NCI-H524 treated with DMSO at 0.1 percent for 48 hours (cell line): ENCODE measurements around the gene DIP2B.

Experiments used
- DNase-seq: peaks from one replicate; lab custom pipeline; 2025; lab: John Stamatoyannopoulos, UW

The DIP2B gene

DNA sequence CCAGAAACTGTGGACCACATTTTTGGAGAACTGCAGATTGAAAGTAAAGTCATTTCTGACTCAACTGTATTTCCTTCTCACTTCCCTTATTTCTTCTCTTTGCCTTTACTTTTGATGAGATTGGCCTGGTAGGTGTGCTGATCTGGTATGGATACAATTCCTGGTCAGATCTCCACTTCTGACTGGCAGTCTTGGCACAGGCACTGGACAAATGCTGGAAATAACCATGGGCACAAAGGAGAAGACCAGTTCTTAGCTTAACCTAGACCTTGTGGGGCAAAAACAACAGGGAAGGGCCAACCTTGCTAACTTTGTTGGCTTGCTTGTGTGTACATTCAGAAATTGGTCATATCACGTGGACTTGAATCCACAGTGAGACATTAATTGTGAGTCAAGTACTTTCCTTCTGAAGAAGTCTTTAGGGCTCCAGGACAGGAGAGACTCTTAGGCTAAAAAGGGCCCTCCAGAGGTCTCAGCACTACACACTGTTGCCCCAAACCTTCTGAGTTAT, 75.0 kb downstream of the DIP2B start:
- DNase-seq, result no peak

DNA sequence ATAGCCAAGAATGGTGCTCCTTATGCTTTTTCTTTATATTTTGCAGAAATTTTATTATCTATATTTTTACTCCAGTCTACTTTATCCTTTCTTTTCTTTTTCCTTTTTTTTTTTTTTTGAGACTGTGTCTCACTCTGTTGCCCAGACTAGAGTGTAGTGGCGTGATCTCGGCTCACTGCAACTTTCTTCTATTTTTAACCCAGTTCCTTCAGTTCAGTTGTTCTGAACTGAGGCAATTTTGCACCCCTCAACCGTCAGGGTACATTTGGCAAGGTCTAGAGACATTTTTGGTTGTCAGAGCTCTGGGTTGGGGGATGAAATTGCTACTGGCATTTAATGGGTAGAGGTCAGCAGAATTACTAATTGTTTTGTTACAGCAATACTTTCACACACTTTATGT, 75.7 kb downstream of the DIP2B start:
- DNase-seq, result no peak

DNA sequence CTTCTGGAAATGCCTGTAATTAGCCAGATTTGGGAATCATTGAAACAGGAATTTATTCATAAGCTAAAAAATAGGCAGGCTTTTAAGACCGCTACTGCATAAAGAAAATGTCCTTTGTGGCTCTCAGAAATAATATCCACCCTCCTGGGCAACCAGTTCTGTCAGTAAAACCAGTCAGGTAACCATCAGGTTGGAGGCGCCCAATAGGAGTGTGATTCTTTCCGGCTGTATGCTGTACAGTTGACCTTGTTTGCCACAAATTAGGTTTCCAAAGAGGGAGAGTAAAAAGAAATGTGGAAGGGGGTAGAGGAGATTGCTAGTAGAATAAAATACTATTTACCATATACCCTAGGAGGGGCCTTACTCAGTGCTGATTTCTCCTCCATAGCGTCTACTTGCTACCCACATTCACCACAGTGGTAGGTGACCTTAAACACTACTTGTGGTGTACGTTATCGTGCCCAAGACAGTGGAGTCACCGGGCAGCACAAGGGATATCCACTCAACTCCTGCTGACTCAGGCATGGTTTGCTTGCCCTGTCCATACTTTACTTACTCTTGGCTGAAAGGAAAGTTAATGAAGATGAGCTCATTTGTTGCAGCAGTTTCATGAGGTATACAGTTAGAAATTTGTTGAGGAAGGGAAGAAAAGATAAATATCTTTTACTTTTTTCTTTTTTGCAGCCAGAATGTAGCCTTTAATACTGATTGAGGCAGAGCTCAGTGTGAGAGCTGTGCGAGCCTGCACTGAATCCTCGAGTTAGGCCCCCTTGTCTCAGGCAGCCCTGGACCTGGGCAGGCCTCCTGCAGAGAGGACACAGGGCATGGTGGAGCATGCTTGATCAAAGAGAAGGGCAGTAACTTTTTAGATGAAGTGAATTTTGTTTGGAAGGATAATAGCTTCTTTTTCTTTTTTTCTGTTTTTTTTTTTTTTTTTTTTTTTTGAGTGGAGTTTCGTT, 76.7 kb downstream of the DIP2B start:
- DNase-seq, result no peak

DNA sequence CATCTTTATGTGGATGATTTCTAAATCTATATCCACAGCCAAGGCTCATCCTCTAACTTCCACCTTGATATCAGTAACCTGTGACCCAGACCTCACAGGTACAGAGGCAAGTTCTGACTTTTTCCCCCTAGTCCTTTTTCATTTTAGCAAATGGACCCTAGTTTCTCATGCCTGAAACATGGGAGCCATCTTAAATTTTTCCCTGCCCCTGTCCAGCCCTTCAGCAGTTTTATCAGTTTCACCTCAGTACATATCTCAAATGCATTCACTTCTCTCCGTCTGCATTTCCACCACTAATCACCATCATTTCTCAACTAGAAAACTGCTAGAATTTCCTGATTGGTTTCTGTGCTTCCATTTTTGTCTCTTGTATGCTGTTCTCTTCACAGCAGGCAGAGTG, 79.3 kb downstream of the DIP2B start:
- DNase-seq, result no peak

DNA sequence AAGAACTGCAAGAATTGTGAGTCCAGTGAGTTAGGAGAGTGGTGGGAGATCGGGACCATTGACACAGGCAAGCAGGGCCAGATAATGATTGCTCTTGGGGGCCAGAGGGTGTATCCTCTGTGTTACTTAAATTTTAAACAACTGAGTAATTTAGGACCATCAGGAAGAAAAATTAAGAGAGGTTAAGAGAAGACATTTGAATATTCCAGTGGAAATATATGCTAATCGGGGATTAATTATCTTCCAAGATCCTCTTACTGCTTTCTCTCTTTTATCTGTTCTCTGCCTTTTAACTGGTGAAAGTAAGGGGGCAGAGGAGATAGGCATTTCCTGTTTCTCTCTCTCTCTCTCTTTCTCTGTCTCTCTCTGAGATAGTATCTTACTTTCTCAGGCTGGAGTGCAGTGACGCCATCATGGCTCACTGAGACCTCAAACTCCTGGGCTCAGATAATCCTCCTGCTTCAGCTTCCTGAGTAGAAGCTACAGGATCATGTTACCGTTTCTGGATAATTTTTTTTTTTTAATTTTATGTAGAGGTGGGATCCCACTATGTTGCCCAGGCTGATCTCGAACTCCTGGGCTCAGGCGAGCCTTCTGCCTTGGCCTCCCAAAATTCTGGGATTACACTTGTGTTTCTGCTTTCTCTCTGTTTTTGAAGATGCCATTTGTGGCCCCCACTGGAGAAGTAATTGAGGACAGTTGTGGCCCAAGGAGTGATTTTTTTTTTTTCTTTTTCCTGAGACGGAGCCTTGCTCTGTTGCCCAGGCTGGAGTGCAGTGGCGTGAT, 85.1 kb downstream of the DIP2B start:
- no peak for DNase-seq

DNA sequence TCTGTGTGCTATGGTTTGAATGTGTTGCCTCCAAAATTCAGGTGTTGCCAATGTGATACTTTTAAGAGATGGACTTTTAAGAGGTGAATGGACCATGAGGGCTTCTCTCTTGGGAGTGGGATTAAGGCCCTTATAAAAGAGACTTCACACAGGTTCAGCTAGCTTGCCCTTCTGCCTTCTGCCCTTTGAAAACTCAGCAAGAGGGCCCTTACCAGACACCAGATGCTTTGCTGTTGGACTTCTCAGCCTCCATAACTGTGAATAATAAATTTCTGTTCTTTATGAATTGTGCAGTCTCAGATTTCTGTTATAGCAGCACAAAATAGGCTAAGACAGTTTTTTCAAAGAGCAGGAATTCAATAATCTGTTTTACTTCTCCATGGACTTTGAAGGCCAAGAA, 86.1 kb downstream of the DIP2B start:
- no peak for DNase-seq

DNA sequence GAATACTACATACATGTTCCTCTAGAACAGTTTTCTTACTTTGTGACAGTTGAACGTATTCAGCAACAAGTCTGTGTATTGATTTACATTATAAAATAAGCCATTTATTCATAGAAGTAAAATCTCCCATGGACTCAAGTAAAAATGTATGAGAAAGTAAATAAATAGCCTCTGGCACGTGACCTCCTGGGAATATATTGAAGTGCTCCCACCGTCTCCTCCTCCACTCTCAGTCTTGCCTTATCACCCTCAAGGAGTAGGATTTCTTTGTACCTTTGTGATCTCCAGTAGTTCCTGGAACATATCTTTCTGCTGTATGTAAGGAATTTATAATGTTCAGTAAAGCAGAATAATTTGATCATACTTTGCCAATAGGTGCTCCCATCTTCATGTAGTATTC, 90.9 kb downstream of the DIP2B start:
- DNase-seq, result no peak

DNA sequence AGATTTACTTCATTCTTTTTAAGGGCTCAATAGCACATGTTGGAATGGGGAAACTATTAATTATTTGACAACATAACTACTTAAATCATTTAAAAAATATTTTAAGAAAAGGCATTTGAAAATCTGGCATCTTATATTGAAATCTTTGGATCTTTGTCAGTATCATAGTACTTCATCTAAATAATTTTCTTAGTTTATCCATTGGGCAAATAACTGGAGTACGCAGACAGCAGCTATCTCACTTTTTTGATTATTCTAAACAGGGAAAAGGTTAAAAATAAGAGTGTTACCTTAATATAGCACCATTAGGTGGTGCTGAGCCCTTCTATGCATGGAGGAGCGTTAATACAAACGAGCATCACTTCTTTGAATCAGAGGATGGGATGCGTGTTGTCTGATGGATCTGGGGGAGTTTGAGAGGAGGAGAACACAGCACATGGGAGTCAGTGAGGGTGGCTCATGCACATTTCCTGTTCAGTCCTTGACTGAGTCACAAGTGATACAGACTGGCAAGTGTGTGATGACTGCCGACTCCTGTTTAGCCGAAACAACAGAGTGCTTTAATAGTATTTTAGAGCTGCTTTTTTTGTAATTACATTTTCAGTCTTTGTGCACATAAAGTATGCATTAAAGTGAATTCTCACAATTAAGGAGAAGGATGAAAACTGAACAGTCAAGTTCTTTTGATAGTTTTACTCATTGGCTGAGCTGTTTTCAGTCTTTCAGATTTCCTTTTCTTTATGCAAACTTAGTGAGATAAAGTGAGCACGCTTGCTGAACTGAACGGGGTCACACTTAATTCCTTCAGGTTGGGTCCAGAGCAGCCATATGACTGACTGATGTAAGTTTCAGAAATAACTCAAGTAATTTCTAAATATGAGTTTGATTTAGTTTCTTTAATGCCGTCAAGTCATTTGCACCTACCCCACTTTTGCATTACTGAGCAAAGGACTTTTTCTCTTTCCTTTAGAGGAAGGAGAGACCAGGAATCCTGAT, 92.7 kb downstream of the DIP2B start:
- DNase-seq, result no peak

DNA sequence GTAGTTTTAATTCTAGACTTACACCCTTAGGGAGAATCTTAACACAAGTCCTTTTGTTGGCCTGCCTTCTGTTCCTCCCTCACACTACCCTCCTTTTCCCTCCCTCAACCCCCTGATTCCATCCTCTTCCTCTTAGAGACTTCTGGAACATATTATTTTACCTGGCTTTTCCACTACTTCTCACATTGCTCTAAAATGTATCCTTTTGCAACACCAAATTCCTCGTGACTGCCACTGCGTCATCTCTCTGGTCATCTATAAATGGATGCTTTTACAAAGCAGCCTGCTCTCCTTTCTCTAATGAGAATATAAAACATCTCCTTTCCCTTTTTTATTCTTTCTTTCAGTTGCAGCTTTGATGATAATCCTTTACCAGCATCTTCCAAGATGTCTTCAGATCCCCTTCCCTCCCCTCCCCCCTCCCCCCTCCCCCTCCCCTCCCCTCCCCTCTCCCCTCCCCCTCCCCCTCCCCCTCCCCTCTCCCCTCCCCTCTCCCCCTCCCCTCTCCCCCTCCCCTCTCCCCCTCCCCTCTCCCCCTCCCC, 93.6 kb downstream of the DIP2B start:
- no peak for DNase-seq

DNA sequence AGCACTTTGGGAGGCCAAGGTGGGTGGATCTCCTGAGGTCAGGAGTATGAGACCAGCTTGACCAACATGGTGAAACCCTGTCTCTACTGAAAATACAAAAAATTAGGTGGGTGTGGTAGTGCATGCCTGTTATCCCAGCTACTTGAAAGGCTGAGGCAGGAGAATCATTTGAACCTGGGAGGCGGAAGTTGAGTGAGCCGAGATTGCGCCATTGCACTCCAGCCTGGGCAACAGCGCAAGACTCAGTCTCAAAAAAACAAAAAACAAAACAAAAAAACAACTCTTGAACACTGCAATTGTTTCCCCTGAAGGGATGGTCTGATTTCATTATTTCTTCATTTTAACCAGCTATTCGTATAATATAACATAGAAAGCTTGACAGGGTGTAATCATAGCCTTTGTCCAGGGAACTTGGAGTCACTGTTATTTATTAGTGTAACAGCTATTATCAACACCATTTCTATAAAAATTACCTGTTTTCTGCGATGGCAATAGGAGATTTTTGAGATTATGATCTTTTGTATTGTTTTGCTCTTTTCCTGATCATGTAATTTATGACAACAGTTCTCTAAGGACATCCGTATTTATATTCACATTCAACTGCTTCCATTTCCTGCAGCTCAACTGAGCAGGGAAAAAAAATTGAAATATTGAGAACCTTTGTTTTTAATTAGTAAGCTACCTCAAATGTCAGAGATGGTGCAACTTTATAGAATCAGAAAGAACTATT, 94.7 kb downstream of the DIP2B start:
- DNase-seq, result no peak

DNA sequence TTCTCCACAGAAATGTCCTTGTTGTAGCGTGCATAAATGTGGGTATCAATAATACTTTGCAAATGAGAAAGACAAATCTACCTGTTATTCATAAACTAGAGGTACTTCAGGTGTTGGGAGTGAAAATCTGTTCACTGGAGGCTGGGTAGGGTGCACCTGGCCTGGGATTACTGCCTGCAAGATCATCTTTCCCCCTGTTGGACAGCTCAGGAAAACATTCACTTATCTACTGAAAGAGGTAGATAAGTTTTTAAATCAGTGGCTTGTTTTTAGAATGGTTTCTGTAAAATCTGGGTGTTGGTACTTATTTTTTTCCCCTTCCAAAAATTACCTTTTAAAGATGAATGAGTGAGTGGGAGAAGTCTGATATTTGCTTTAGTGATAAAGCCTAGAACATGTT, 95.6 kb downstream of the DIP2B start:
- no peak for DNase-seq

DNA sequence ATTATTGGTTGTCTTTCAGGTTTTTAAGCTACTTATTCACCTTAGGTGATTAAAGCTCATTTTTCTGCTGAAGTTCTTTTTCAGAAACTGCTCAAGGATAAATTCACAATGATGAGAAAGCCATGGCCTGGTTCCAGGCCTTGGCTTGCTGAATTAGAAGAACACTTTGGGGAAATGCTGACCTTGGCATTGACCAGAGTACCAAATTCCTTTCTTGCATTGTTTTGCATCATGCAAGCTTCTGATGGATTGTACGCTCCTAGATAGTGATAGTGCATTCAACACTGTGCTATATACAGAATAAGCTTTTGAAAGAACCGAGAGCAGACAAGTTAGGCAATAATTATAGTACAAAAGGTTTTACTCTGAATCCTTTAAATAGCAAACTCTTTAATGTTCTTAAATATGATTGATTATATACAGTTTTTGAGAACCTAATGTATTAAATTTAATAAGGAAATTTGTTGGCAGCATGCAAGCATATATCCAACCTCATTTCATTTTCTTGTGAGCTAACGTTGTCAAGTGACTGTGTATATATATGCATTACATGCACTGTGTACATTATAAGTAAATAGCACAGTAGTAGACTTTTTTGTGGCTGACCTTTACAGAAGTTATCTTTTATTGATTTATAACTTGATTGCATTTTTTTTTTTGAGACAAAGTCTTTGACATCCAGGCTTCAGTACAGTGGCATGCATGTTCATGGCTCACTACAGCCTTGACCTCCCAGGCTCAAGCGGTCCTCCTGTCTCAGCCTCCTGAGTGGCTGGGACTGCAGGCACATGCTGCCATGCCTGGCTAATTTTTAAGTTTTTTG, 99.2 kb downstream of the DIP2B start:
- no peak for DNase-seq

DNA sequence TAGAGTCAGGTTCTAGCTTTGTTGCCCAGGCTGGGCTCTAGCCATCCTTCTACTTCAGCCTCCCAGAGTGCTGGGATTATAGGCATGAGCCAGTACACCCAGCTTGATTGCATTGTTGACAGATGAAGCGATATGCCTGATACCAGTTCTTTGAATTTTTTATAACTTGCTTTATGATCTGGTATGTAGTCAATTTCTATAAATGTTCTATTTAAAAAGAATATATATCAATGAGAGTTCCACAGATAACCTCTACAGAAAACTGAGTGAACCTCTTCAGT, 99.8 kb downstream of the DIP2B start:
- no peak for DNase-seq

DNA sequence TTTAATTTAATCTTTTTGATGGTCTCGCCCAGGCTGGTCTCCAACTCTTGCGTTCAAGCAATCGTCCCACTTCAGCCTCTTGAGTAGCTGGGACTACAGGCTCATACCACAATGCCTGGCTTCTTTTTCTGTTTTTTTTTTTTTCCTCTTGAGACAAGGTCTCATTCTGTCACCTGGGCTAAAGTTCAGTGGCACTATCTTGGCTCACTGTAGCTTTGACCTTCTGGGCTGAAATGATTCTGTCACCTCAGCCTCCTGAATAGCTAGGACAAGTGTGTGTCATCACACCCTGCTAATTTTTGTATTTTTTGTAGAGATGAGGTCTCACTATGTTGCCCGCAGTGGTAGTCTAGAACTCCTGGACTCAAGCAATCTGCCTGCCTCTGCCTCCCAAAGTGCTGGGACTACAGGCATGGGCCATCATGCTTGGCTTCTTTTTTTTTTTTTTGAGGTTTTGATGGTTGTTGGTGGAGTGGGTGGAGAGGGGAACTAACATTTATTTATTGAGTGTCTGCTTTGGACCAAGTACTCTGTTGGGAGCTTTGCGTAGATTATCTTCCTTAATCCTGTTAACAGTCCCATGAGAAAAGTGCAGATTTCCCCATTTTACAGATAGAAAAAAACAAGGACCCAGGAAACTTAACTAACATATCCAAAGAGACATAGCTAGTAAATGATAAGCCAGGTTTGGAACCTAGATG, 102.0 kb downstream of the DIP2B start:
- no peak for DNase-seq

DNA sequence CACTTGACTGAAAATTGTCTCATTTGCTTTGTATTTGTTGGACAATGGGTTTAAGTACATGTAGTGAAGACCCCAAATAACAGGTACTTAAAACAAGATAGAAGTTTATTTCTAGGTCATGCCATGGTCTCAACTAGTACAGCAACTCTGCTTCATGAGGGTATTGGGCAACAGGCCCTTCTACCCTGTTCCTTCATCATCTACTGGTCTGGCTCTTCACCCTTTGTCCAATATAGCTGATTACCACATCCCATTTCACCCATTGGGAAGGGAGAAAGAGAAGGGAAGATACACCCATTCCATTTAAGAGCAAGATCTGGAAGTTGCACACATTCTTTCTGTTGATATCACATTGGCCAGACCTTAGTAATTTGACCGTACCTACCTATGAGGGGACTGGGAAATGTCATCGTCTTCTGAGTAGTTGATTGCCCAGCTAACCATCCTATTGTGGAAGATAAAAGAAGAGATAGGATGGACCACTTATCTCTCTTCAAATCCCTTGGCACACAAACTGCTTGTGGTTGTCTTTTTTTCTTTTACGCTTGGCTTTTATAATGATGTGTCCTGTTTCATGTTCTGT, 104.6 kb downstream of the DIP2B start:
- no peak for DNase-seq

DNA sequence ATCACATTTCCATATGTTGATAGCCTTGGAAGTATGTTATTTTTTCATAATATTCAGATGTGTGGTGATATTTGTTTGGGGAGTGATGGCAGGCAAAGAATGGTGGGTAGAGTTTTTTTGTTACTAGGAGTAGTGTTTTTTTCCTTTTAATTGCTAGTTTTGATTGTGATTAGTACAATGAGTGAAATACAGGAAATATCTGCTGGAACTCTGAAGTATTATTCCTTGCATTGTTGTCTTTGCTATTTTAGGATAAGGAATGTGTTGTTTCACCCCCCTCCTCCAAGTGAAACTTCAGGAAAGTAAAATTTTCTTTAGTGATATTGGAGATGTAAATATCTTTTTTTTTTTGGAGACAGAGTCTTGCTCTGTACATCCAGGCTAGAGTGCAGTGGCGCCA, 105.4 kb downstream of the DIP2B start:
- DNase-seq, result no peak

DNA sequence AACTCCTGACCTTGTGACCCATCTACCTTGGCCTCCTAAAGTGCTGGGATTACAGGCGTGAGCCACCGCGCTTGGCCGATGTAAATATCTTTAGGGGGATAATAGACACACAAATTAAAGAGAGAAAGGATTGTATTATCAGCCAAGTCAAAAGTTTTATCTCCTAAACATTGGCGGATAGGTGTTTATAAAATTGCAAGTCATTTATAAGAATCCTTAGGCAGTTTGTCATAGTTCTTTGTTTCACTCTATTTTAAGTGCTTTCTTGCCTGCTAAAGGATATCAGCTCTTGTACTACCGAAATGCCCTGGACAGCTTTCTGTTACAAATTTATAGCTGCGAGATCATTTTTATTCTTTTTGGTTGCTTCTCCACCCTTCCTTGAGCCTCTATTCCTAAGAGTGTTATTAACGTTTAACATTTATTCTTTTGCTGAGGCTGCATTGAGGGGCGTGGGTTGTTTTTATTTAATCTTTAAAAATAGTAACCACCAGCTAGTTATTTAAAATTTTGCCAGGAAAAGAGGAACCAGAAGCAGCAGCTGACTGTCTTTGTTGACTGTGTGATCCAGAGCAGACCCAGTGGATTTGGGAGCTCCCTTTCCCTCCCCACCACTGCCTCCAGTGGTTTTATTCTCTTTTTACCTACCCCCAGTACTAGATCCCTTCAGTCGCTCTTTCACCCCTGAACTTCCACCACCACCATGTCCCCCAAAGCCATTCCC, 106.4 kb downstream of the DIP2B start:
- no peak for DNase-seq

DNA sequence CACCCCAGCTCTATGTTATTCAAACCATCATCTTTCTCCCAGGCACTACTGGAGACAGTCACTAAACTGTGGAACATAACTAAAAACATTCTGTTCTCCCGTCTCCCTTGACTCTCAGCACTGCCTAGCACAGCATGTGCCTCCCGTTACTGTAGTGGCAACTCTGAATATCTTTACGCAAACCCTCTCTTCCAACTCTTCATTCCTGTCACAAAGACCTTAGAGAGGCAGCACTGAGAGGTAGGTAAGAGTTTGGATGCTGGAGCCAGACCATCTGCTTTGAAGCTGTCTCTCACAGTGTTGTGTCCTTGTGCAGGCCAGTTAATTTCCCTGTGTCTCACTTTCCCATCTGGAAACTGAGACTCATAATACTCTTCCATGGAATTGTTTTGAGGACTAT, 108.1 kb downstream of the DIP2B start:
- no peak for DNase-seq
